Measurements from ENCODE around the gene CROCC2.

GRCh38 chr2:240927390-240927781 lies 21.2 kb downstream of the CROCC2 start:
- TF ChIP-seq CTCF (IDR thresholded peaks at IDR 0.05), result no peak
- no peak for TF ChIP-seq POLR2A (IDR thresholded peaks at IDR 0.05)

Data from Peyer's patch (tissue), 4 donors.